EL (cell line): Measurements from ENCODE around the gene PCSK9.
A peak's percentile ranks its signal among the peaks of the same experiment; 100 is the strongest.
"Not testable (repeated sequence)": the region's sequence is repeated elsewhere in the genome, so short reads cannot be mapped to it uniquely, and the experiment has no call there.

ENCODE experiments used
- DNase-seq: peaks from one replicate; pipeline ENCODE4 v3.0.0-alpha.2; 2016

The PCSK9 gene

GRCh38 chr1:55081905-55082296 lies 42.6 kb downstream of the PCSK9 start:
- DNase-seq, result no peak

DNA sequence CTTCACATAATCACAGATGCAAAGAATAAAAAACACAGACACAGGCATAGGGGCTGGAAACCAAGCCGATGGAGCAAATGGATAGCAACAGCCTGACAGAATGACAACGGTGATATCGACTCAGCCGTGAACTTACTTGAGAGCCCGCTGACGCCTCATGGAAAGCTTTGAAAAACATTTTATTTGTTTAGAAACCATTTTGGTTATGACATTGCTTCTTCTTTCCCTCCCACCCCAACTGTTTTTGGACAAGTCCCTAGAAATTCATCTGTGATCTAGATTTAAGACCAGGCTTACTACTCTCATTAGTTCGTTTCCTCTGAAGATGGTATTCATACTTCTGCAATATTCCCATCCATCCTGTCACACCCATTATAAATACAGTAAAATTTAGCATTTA lies 44.9 kb downstream of the PCSK9 start:
- DNase-seq, result no peak

GRCh38 chr1:55087439-55087838 lies 48.1 kb downstream of the PCSK9 start:
- DNase-seq, result no peak

- DNase-seq, result no peak
Observed at GRCh38 chr1:55088413-55088812, 49.1 kb downstream of the PCSK9 start.

- peak; percentile 10 for DNase-seq
Observed at GRCh38 chr1:55089683-55090082, 50.3 kb downstream of the PCSK9 start.

DNA sequence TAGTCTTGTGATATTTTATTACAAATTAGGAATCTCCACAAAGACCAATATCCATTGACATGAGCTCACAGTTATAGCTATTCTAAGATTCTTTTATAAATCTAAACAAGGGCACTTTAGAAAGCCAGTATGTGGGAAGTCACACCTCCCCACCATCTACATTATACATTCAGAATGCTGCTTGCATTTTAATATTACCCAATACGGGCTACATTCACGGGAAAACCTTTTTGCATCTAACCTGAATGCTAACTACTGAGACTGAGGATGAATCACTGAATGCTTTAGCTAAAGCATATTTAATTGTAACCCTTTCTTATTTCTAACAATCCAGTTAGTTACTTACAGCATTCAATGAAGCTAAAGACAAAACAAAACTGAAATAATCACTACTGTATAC lies 53.1 kb downstream of the PCSK9 start:
- DNase-seq, result no peak

- no peak for DNase-seq
Observed at GRCh38 chr1:55095095-55095494, 55.7 kb downstream of the PCSK9 start.

GRCh38 chr1:55103891-55104290 lies 64.5 kb downstream of the PCSK9 start:
- no peak for DNase-seq

DNA sequence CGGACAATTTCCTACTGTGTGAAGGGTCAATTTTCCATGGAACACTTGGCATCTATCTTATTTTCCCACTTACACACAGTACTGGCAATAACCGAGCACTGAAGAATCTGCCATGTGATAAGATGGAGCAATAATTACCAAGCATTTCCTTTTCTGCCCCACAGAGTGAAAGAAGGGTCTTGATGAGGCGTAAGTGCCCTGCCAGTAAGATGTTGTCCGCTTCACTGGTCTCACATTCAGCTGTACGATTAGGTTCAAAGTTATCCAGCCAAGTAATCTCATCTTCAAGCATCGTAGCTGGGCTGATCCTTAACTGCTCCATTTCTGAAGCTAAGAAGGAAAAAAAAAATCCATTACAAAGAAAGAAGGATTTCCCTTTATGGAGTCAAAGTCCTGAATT lies 67.8 kb downstream of the PCSK9 start:
- no peak for DNase-seq

DNA sequence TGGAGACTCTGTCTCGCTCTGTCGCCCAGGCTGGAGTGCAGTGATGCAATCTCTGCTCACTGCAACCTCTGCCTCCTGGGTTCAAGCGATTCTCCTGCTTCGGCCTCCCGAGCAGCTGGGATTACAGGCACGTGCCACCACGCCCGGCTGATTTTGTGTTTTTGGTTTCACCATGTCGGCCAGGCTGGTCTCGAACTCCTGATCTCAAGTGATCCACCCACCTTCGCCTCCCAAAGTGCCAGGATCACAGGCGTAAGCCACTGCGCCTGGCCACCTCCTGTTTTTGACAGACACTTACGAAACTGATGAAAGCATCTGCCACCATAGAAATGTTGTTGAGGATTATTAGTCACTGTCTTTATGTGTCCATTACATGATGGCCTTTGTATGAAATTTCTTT lies 69.7 kb downstream of the PCSK9 start:
- DNase-seq, result not testable (repeated sequence)
